ENCODE data around the gene PDE4D.

- TF ChIP-seq TOX (CRISPR knock-in tag; IDR thresholded peaks at IDR 0.05; ENCODE audit: borderline replicate concordance) (no peak), PATZ1 (CRISPR knock-in tag; IDR thresholded peaks at IDR 0.05; ENCODE audit: borderline replicate concordance) (no peak), CREB5 (CRISPR knock-in tag; IDR thresholded peaks at IDR 0.05; ENCODE audit: low read depth) (no peak), BACH2 (CRISPR knock-in tag; IDR thresholded peaks at IDR 0.05; ENCODE audit: borderline replicate concordance) (no peak), OSR1 (CRISPR knock-in tag; IDR thresholded peaks at IDR 0.05) (no peak), ZNF70 (CRISPR knock-in tag; IDR thresholded peaks at IDR 0.05) (no peak), ZFP3 (CRISPR knock-in tag; IDR thresholded peaks at IDR 0.05) (no peak), POU6F1 (CRISPR knock-in tag; IDR thresholded peaks at IDR 0.05; ENCODE audit: borderline replicate concordance, low read depth) (no peak), TCF4 (CRISPR knock-in tag; IDR thresholded peaks at IDR 0.05; ENCODE audit: borderline replicate concordance) (no peak), ZFP30 (CRISPR knock-in tag; IDR thresholded peaks at IDR 0.05) (no peak), RARB (CRISPR knock-in tag; IDR thresholded peaks at IDR 0.05) (no peak), TSHZ2 (CRISPR knock-in tag; IDR thresholded peaks at IDR 0.05) (no peak), CSDC2 (CRISPR knock-in tag; IDR thresholded peaks at IDR 0.05) (no peak)
These were observed 858.9 kb downstream of the PDE4D start for GRCh38 chr5:59034498-59035186.

All from SK-N-SH treated with all-trans-retinoic acid at 6 μM for 48 hours (cell line).